ENCODE data around the gene PSMC6.

The PSMC6 gene

DNA sequence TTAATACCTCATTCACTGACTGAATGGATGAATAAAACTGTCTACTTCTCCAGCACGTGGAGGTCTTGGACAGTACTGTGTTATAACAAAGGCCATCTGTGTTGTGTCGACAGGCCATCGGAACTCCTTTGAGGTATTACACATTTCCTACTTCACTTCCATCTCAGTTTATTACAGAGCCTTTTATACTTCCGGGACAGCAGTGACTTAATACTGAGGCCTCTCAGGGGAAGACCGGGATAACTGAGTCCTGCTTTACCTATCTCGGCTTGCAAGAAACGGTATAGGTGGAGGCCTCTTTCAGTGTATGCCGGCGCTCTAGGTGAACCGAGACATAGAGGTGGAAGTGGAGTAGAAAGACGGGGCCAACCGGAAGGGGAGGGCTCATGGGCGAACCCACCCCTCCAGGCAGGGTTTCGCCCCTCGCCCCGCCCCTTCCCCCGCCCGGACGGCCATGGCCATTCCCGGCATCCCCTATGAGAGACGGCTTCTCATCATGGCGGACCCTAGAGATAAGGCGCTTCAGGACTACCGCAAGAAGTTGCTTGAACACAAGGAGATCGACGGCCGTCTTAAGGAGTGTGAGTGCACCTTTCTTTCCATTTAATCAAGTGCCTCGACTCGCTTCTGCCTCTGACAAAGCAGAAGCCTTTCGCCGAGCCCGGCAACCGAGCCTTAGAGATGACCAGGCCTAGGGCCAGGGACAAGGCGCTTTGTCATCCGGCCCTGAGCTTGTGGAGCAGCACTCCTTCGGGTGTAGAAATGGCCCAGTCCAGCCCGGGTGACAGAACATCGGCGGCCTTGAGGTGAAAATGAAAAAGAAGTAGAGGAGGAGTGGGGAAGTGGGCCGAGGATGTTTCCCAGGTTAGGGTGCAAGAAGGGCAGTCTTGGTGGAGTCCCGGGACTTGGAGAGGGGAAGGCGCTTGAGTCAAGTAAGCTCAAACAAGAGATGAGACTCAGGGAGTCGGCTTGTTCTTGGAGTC lies at the start of gene PSMC6:
Gene PSMC6 (plus strand): TSS at position 477 of the 983 bp plus-strand sequence. CDS start 20 bp downstream, at position 497.
- intact Hi-C loops (cut with DNase I) = loop anchor here (1.0 to 5.0 kb wide), 2 partner anchors 22 to 155 kb away; partner anchors contain the start of genes GPR137C and TXNDC16
- DNase-seq = peak; percentile 90 to 99 (median 94)

DNA sequence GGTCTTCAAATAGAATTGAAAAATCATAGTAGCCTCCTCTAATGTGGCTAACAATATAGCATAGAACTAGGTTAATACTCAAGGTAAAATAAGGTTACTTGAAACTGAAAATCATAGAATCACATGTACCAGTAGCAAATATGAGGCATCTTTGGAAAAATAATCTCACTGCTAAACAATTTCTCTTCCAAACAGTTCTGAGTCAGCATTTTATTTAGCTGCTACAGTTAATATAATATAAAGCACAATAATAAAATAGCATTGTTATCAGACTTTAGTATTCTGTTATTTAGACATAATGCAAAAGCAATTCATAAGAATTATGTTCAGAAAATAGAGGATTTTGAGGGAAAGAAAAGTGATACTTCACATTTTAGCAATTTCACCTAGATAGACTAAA lies 46.7 kb upstream of the PSMC6 start:
- no peak for DNase-seq
- intact Hi-C loops (cut with DNase I) = no loop called here

DNA sequence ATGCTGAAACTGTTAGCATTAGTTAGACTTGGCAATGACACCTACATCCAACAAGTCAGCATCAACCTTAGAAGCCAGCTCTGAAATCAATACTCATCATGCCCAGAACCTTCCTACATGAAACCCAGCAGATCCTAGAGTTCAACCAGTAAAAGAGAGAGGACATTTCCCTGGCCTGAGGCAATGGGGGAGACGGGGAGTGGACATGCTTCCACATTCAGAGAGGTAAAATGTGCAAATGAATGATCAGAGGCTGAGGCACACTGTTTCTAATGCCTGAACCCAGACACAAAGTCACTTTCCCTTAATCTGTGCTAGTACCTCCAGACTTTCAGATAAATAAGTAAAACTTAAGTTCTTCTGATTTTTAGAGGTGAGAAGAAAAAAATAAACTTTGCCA lies 46.2 kb upstream of the PSMC6 start:
- DNase-seq = no peak

DNA sequence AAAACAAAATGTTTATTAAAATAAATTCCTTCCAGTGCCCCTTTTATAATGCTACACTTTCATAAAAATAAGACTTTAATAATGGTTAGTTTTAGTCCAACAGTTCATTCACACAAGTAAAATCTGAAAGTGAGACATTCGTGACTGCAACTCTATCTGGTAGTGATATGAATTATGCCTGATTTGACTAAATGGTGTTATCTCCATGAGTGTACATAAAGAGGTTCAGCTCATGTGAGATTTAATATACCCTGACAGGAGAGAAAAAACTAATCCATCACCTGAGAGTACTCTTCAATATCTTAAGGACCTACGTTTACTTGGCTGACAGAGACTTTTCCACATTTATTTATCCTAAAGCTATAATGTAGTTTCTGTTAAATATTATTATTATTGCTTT lies 45.7 kb upstream of the PSMC6 start:
- intact Hi-C loops (cut with DNase I) = no loop called here
- no peak for DNase-seq

More for the DNA sequence above, 46.2 kb upstream of the PSMC6 start:
- intact Hi-C loops (cut with DNase I) = no loop called here

DNA sequence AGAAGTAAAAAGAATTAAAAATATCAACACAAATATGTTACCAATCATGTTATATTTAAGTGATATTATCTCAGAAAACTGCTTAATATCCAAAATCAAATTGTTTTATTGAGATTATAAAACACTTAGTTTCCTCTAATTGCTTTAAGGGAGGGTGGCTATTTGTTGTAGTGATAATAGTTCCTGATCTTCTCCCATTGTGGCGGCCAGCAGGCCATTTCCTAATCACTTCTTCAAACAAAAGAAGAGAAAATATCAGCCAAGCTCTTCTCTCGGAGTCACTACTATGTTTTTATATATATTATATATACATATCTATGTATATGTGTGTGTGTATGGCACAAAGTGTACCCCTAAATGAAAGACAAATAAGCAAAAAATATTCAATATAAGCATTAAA lies 43.1 kb upstream of the PSMC6 start:
- no peak for DNase-seq
- intact Hi-C loops (cut with DNase I) = no loop called here

DNA sequence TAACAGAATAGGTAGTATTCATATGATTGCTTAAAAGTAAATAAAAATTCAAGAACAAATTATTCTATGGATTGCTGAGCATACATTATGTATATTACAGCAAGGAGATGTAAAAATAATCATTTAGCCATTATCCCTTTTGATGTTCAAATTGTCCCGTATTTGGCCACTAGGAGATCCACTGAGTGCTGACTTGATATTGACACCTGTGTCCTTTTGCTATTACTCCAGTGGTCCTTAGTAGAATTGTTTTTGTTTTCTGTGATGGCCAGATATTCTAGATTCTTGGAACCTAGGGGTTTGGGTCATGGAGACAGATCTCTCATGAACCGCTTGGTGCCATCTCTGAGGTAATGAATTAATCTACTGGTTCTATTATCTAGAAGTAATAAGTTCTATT lies 28.4 kb upstream of the PSMC6 start:
- DNase-seq = no peak
- intact Hi-C loops (cut with DNase I) = no loop called here

DNA sequence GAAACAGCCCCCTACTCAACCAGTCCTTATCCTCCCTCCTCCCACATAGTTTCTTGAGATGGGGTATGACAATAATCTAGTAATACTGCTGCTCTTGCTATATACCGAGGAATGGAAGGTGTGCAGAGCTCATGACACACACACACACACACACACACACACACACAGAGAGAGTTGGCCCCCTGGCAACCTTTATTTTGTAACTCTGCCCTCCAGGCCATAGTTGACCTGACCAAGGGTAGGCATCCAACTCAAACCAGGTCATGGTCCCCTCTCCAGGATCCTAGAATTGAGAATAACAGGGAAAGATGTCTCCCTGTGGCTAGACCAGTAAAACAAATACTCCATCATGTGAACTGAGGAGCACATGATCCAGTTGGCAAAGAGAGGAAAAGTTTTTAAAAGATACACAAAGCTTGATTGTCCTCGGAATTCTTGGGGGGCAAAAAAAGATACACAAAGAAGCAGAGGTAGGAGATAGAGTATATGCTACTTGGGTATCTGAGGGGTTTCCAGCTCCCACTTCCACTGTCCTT lies 22.9 kb upstream of the PSMC6 start:
- intact Hi-C loops (cut with DNase I) = no loop called here
- DNase-seq = no peak

DNA sequence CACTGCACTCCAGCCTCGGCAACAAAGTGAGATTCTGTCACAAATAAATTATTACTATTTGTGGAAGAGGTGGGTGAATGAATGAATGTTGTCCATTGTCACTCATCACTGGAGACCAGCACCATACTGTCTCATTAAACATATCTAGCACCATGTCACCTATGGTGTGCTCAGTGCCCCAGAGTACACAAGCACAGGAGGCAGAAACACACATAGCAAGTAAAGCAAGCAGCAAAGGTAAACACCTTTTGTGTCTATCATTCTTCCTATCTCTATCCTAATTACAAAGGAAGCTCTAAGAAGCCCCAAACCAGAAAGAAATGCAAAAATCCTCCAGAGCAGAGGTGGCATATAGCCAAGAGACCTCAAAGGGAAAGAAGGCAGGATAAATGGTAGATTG lies 20.8 kb upstream of the PSMC6 start:
- intact Hi-C loops (cut with DNase I) = no loop called here
- DNase-seq = no peak

DNA sequence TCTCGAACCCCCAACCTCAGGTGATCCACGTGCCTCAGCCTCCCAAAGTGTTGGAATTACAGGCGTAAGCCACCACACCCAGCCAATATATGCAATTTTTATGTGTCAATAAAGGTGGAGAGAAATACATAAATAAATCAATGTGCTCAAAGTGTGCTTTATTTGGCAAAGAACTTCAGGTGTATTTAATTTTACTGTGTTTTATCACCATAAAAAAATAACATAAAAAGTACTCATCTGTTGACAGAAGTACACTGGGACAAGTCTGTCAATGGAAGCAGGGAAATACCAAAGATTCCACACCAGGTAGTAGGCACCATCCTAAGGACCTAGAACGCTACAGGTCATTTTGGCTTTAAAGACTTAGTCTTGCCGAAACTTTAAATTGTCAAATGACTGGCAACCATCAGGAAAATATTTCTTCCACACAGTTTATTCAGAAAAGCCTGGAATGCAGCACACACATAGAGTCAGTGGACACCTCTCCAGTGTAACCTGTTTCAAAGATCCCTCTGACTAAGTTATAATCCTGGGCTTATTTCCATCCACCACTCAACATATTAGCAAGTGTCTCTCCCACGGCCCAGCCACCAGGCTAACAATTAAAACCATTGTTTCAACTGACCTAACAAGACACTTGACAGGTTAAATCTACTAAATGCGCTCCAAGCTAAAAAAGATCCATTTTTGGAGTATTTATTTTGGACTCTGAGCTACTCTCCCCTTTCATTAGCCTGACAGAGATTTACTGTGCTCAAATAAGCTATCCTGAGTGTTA lies 15.8 kb upstream of the PSMC6 start:
- intact Hi-C loops (cut with DNase I) = no loop called here
- DNase-seq = no peak

DNA sequence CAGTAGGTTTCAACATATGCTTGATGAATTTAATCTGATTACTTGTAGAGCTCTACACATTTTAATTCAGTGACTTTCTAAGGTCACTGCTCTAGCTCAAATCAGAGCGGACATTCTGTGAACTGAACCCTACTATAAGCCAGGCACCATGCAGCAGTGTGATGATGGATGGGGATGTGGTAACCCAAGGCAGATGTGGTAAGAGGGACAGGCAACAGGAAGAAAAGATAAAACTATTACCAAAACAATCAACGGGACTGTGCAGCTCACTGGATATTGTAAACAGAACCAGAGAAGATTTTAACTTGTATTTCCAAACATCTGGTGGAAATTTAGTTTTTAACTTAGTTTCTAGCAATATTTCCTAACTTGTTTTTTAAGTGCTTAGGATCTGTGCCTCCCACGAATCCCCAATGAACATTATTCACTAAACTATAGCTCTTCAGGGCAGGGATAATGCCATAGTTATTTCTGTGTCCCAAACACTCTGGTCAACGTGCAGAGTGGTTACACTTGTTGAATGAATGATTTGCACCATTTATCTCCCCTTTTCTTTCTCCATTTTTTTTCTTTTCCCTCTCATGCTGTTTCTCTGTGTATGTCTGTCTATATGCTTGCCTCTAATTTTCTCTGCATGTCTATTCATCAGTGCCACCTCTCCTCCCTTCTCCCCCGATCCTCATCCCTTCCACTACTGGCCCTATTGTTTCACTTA lies 14.6 kb upstream of the PSMC6 start:
- DNase-seq = no peak
- intact Hi-C loops (cut with DNase I) = no loop called here

DNA sequence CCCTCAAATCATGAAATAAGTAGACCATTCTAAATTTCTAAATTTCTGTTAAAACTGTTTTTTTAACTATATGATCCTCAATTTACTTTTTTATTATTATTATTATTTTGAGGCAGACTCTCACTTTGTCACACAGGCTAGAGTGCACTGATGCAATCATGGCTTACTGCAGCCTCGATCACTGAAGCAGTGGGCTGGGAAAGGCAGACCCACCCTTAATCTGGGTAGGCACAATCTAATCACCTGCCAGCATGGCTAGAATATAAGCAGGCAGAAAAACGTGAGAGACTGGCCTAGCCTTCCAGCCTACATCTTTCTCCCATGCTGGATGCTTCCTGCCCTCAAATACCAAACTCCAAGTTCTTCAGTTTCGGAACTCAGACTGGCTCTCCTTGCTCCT lies 14.0 kb upstream of the PSMC6 start:
- no peak for DNase-seq
- intact Hi-C loops (cut with DNase I) = no loop called here

DNA sequence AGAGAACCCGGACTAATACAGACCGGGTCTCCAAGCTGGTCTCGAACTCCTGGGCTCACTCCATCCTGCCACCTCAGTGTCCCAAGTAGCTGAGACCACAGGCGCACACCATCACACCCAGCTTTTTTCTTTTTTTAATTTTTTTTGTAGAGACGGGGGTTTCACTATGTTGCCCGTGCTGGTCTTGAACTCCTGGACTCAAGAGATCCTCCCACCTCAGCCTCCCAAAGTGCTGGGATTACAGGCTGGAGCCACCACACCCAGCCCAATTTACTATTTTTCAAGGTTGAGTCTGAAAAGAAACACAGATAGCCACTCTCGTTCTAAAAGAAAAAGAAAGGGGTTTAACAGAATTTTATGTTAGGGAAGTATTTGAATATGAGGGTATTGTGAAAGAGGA lies 13.5 kb upstream of the PSMC6 start:
- intact Hi-C loops (cut with DNase I) = no loop called here
- no peak for DNase-seq

DNA sequence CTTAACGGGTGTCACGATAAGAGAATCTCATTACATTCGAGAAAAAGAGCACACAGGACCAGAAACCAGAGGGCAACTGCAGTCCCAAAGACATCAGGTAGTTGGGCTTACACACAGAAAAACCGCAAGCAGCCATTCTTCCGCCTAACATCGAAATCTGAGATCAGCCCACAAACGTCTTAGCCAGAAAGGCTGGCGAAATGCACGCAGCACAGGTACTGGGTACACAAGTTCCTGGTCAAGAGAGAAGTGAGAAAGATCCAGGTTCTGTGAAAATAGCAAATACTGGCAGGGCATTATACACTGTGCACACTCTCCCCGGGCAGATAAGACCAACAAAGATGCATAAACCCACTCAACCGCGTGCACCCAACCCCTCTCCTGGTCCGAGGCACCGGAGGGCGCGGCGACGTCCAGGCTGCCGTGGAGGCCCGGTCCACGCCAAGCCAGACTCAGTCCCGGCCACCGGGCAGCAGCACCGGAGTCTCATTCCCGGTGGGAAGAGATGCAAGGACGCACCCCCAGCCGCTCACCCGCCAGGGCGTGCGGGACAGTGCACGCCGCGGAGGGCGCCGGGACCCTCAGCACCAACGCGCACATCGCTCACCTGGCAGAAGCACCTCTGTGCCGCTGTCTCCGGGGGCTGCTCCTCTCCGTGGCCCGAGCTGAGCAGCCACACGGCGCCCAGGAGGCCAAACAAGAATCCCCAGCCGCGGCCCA lies 12.1 kb upstream of the PSMC6 start:
- intact Hi-C loops (cut with DNase I) = no loop called here
- peak in 7 of 10 donors; percentile 20 to 77 (median 27) for DNase-seq

DNA sequence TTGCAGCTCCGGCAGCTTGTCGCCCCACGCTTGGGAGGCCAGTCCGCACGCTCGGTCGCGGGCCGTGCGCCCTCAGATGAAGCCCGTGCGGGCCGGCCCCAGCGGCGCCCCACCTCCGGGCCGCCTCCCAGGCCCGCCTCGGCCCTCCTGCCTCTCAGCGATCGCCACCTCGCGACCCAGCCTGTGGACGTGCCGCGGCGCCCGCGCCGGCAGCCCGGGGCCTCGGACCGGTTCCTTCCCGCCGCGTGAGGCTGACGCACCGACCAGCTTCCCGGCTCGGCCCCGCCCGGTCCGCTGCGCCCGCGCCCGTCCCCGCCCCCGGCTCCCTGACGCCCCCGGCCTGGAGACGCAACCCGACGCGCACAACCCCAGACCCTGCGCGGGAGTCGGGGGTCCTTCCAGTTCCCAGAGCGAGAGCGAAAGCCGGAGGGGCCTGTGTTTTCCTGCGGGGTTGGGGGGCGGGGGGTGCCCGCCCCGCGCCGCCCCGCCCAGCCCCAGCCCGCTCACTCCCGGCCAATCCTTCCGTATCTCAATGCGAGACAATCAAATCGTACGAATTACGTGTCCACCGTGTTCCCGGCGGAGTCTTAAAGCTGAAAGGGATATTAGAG lies 11.4 kb upstream of the PSMC6 start, which contains the start of gene ERO1A:
Gene ERO1A (minus strand): TSS at position 78 of the 611 bp plus-strand sequence. CDS start 77 bp downstream, at position 1.
- intact Hi-C loops (cut with DNase I) = no loop called here

DNA sequence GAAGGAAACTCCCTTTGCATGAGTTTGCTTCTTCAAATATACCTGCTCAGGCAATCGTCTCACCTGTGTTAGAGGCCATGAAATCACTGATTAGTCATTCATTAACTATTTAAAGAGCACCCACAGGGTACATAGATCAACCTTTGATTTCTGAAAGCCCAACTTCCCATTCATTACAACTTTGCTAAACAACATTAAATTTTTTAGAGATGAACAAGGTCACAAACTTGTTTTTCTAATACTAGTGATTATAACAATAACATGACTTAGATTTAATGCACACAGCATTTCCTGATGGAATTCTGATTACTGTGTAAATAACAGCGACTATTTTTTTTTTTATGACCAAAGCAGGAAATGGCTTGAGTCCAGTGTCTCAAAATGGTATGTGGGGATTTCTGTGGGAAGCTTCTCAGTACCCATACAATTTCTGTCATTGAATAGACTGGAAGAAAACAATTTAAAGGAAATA lies 6.3 kb upstream of the PSMC6 start:
- intact Hi-C loops (cut with DNase I) = no loop called here
- no peak for DNase-seq

More for the DNA sequence above, 11.4 kb upstream of the PSMC6 start, which contains the start of gene ERO1A:
- peak; percentile 46 to 95 (median 72) for DNase-seq

DNA sequence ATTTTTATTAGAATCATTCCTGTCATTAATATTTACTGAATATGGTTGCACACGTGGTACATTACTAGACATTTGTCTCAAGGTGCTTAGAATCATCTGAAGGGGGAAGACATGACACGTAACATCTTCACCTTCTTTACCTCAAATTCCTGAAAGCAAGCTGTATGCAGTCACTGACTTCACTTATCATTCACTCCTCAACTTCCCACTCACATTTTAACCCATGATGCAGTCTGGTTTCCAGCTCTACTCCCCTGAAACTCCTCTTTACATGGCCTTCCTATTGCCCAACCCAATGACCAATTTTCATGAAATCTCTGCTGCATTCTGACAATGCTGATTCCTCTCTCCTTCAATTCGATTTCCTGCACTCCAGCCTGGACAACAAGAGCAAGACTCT lies 5.8 kb upstream of the PSMC6 start:
- no peak for DNase-seq
- intact Hi-C loops (cut with DNase I) = no loop called here

DNA sequence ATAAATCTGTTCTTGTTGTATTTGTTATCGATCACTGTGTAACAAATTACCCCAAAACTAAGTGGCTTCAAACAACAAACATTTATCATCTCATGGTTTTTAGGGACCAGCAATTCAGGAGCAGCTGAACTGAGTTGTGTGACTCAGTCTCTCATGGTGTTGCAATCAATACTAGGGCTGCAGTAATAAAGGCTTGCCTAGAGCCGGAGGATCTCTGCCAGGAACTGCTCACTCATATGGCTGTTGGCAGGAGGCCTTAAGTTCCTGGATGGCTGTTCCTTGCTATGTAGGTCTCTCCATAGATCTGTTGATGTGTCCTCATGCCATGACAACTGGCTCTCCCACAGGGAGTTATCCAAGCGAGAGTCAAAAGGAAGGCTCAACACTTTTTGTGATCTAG lies 3.8 kb upstream of the PSMC6 start:
- intact Hi-C loops (cut with DNase I) = no loop called here
- DNase-seq = peak in 3 of 10 donors; percentile 19 to 66 (median 24)

DNA sequence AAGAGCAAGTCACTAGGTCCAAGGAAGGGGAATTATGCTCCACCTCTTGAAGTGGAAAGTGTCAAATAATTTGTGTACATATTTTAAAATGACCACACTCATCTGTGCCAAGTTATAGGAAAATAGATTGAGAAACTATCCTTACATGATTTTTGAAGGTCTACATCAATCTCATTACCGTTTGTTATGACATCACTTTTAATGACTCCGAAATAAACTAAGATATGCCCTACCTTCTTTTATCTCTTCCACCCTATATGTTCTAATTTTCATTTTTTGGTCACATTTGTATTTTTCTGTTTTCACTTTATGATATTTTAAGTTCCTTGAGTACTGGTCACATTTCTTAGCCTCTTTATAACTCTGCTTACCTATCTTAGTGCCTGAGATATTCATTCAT lies 3.3 kb upstream of the PSMC6 start:
- intact Hi-C loops (cut with DNase I) = no loop called here
- DNase-seq = no peak

DNA sequence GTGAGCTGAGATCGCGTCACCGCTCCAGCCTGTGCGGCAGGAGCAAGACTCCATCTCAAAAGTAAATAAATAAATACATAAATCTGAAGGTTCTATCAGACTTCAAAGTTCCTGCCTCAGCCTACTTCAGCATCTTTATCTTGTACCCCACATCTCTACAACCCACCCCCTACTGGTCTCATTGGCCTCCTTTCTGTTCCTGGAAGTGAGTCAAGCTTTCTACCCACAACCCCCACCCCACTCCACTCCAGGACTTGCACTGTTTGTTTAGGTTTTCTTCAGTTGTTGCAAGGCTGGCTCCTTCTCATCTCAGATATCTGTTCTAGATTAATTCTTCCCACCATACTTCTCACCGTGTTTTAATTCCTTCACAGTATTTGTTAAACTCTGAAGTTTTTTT lies 714 bp upstream of the PSMC6 start:
- no peak for DNase-seq
- intact Hi-C loops (cut with DNase I) = loop anchor here (5.0 kb wide), 1 partner anchor 154 kb away; the partner anchor contains the start of genes GPR137C and TXNDC16
